Diencephalon (tissue), 1 donor: ENCODE data around the gene C9. TPM values are rescaled to one million over a fixed set of nuclear protein-coding genes. Genes with fewer than 3 reads are reported as not detected.

Source experiments
- total RNA-seq: library from RNA; depleted of rRNA; stranded (reverse); fragments of >200 nt; gene quantifications from one replicate; pipeline ENCODE4 v1.2.3, GENCODE V29; 2014

Gene C9
- not detected for total RNA-seq

DNA sequence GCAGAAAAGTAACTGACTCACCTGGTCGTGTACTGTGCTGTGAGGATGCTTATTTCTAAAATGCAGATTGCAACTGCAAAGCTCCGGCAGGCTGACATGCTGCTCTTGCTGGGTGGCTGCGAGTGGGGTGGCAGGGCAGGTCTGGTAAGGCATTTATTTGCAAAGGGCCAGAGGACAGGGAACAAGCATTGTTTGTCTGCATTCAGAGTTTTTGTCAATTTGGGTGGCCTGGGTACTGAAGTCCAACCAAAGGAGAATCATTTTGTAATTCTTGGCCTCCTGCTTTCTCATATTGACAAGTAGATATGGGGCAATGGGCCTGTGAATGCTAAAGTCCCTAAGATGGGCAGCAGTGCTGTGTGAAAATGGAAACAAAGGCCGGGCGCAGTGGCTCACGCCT lies at the start of gene C9:
Gene C9, minus strand, starts transcription at position 129 of the 400 bp plus-strand sequence. Its CDS starts 31 bp downstream, at position 98.

Other genes starting within 250 kb of the C9 start
- 5.8 TPM for gene FYB1, start 144.9 kb downstream of the C9 start, total RNA-seq
- 11.5 TPM for gene DAB2, start 60.5 kb upstream of the C9 start, total RNA-seq